Activated naive CD8-positive, alpha-beta T cell treated with anti-CD3 and anti-CD28 coated beads, Interleukin-2, amount 10 ng/mL, durations not matched to agents 7 days and 5 days (primary cell): ENCODE results near the gene PLK3. TPM values are rescaled to one million over a fixed set of nuclear protein-coding genes. Genes with fewer than 3 reads are reported as not detected.

Experiments
- ATAC-seq: fragments of 150-1000 bp; cut with Tn5 transposase; one replicate; pipeline ENCODE4 v1.10.0; 2021; ENCODE audit warnings: low read depth, moderate library complexity
- POLR2A ChIA-PET: fragments of 350-600 bp; sonication (Branson Sonifier 250); formaldehyde crosslinking; loops from one replicate; lab custom pipeline; 2021; ENCODE audit warnings: antibody characterized with exemption; lab: Charles Lee
- DNase-seq: peaks from one replicate; pipeline ENCODE4 v3.0.0; 2021
- H3K27ac Mint-ChIP-seq: one replicate; pipeline ENCODE4 v1.8.0; 2022; ENCODE audit warnings: mild to moderate bottlenecking, mixed read lengths
- H3K27me3 Mint-ChIP-seq: one replicate; pipeline ENCODE4 v1.8.0; 2022; ENCODE audit warnings: mild to moderate bottlenecking, moderate library complexity, mixed read lengths
- H3K36me3 Mint-ChIP-seq: one replicate; pipeline ENCODE4 v1.8.0; 2021; ENCODE audit warnings: mild to moderate bottlenecking, mixed read lengths
- H3K4me1 Mint-ChIP-seq: one replicate; pipeline ENCODE4 v1.8.0; 2021; ENCODE audit warnings: mixed read lengths
- H3K4me3 Mint-ChIP-seq: one replicate; pipeline ENCODE4 v1.8.0; 2022; ENCODE audit warnings: mild to moderate bottlenecking, moderate library complexity, mixed read lengths
- H3K9me3 Mint-ChIP-seq: one replicate; pipeline ENCODE4 v1.8.0; 2021; ENCODE audit warnings: mixed read lengths
- total RNA-seq, 2 experiments: library from RNA; stranded (reverse); gene quantifications; one replicate each; pipeline ENCODE4 v1.2.3, GENCODE V29; 2021

The PLK3 gene
- total RNA-seq, 2 experiments from 2014 or later: 68.8 to 70.7 TPM

DNA sequence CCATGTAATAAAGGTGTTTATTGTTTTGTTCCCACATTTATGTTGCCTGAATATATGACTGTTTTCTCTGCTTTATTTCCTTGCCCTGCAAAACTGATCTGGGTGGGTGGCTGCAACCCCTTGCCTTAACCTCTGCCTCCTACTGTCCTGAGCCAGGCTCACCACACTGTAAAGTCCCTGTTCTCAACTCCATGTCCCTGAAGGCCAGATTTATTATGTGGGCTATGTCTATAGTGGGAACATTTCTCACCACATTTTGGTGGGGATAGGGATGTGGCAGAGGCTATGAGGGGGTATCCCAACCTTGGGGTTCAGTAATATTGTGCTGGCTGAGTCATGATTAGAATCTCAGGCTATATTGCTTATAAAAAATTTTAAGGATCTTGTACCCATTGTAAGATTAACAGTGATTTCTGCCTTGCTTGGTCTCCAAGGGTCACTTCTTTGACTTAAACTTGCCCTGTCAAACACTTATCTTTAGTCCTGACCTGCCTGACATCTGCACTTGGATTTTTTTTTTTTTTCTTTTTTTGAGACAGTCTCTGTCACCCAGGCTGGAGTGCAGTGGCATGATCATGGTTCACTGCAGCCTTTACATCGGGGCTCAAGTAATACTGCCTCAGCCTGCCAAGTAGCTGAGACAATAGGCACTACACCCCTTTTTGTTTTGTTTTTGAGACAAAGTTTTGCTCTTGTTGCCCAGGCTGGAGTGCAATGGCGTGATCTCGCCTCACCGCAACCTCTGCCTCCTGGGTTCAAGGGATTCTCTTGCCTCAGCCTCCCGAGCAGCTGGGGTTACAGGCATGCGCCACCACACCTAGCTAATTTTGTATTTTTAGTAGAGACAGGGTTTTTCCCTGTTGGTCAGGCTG lies 21.2 kb upstream of the PLK3 start:
- Mint-ChIP-seq H3K9me3 (no peaks in the 10 kb centered on the region), H3K4me3 (peak overlapping the region; percentile 45), H3K36me3 (peaks cover 45% of the 10 kb centered on the region), H3K27me3 (no peaks in the 10 kb centered on the region), H3K27ac (peak overlapping the region; percentile 64), H3K4me1 (peaks cover 31% of the 10 kb centered on the region)
- POLR2A ChIA-PET: interaction anchor here (0.8 to 4.2 kb wide), 6 partner anchors 21 to 57 kb away, joined by 3 to 28 read pairs (median 6); partner anchors contain the start of gene PLK3
- no peak for ATAC-seq
- DNase-seq: no peak

DNA sequence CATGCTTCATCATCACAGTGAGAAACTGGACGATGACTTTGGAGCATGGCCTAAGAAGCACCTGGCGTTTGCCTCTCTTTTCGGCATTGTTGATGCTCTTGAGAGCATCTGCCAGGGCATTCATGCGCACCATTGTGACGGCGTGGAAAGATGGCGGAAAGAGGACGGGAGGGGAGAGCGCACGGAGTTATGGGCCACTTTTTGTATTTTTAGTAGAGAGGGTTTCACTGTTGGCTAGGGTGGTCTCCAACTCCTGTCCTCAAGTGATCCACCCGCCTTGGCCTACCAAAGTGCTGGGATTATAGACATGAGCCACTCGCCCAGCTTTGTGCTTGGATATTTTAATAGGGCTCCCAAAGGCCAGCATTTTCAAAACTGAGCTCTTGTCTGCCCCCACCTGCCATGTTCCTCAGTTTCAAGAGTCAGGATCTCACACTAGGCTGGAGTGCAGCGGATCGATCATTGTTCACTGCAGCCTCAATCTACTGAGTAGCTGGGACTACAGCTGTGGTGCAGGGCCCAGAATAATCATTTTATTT lies 19.5 kb upstream of the PLK3 start:
- ATAC-seq: no peak
- no peak overlapping the region for H3K27ac Mint-ChIP-seq

DNA sequence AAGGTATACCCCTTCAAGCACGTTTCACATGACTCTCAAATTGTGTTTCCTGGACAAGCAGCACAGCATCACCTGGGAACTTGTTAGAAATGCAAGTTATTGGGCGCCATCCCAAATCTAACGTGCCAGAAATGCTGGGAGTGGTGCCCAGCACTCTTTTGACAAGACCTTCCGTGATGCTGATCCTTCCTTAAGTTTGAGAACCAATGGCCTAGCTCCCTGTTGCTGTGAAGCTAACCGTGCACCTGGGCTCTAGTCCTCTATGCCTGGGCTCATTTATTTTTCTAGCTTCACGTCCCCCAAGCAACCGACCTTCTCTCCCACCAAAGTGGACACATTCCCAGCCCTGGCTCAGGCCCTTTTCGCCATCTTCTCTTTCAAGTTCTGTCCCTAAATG lies 16.5 kb upstream of the PLK3 start:
- POLR2A ChIA-PET: interaction anchor here (0.7 to 8.4 kb wide), 10 partner anchors 8 to 520 kb away, joined by 3 to 93 read pairs (median 24); partner anchors contain the start of genes BTBD19, DYNLT4, HECTD3 and PLK3
- Mint-ChIP-seq H3K4me1 (peaks cover 29% of the 10 kb centered on the region), H3K27ac (peak overlapping the region; percentile 83), H3K9me3 (no peaks in the 10 kb centered on the region), H3K36me3 (peaks cover 18% of the 10 kb centered on the region), H3K27me3 (no peaks in the 10 kb centered on the region), H3K4me3 (peak overlapping the region; percentile 71)
- DNase-seq: no peak
- no peak for ATAC-seq

More for the DNA sequence above, 19.5 kb upstream of the PLK3 start:
- no peak for DNase-seq
- peaks cover 38% of the 10 kb centered on the region for H3K4me1 Mint-ChIP-seq
- peaks cover 42% of the 10 kb centered on the region for H3K36me3 Mint-ChIP-seq
- no peaks in the 10 kb centered on the region for H3K27me3 Mint-ChIP-seq
- no peak overlapping the region for H3K4me3 Mint-ChIP-seq
- no peaks in the 10 kb centered on the region for H3K9me3 Mint-ChIP-seq
- POLR2A ChIA-PET: interaction anchor here (0.7 to 1.7 kb wide), 6 partner anchors 19 to 59 kb away, joined by 3 to 9 read pairs (median 4); partner anchors contain the start of genes PLK3 and RNU5D-1

GRCh38 chr1:44784094-44785028 lies 15.8 kb upstream of the PLK3 start:
- H3K9me3 Mint-ChIP-seq: no peaks in the 10 kb centered on the region
- ATAC-seq (peak; percentile 51), DNase-seq (peak; percentile 73)
- peaks cover 15% of the 10 kb centered on the region for H3K36me3 Mint-ChIP-seq
- H3K27me3 Mint-ChIP-seq: no peaks in the 10 kb centered on the region
- POLR2A ChIA-PET: interaction anchor here (0.7 to 8.4 kb wide), 11 partner anchors 9 to 707 kb away, joined by 3 to 93 read pairs (median 23); partner anchors contain the start of genes BTBD19, DYNLT4, HECTD3 and PLK3
- peaks cover 26% of the 10 kb centered on the region for H3K4me1 Mint-ChIP-seq
- peak overlapping the region; percentile 83 for H3K27ac Mint-ChIP-seq
- peak overlapping the region; percentile 71 for H3K4me3 Mint-ChIP-seq

DNA sequence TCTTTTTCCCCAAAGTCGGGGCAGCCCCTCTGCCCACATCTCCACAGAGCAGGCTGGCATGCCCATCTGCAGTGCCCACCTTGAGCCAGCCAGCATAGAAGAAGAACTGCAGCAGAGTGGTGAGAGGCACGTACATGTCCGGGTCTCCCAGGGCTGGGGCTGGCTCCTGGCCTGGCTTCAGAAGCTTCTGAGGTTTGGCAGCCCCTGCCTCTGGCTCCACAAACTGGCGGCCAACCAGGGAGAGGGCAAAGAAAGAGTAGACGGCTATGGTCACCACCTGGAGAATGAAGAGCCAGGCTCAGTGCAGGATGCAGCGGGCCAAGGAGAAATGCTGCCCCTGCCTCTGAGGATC lies 15.2 kb upstream of the PLK3 start:
- POLR2A ChIA-PET: interaction anchor here (0.7 to 8.4 kb wide), 12 partner anchors 9 to 706 kb away, joined by 3 to 93 read pairs (median 22); partner anchors contain the start of genes BTBD19, DYNLT4, HECTD3 and PLK3
- DNase-seq: no peak
- H3K4me3 Mint-ChIP-seq: peak overlapping the region; percentile 66
- peaks cover 26% of the 10 kb centered on the region for H3K4me1 Mint-ChIP-seq
- H3K9me3 Mint-ChIP-seq: no peaks in the 10 kb centered on the region
- H3K36me3 Mint-ChIP-seq: peaks cover 13% of the 10 kb centered on the region
- no peak for ATAC-seq
- peak overlapping the region; percentile 71 for H3K27ac Mint-ChIP-seq
- H3K27me3 Mint-ChIP-seq: no peaks in the 10 kb centered on the region

DNA sequence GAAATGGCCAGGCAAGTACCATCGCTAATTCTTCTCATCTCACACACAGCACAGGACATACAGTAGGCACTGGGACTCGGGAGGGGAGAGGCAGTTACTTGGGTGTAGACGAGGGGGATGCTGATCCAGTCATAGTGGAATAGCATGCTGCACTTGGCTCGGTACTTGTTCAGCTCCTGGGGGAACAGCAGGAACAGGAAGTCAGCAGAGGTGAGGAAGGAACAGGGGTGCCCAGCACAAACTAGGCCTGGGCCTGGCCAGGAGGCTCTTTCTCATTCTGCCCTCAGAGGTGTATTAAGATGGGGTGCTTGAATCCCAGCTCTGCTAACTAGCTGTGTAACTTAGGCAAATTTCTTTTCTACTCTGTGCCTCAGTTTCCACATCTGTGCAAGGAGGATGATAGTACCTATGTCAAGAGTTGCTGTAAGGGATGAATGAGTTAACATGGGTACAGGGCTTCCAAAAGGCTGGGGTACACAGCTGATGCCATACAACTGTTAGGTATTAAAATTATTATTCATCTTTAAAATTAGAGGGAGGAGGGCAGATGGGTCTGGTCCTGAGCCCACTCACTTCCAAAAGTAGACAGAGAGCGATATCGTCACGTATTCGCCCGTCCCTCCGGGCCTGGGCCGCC lies 14.6 kb upstream of the PLK3 start:
- H3K4me3 Mint-ChIP-seq: peak overlapping the region; percentile 66
- peak; percentile 34 for DNase-seq
- ATAC-seq: no peak
- peaks cover 26% of the 10 kb centered on the region for H3K4me1 Mint-ChIP-seq
- peaks cover 7% of the 10 kb centered on the region for H3K36me3 Mint-ChIP-seq
- H3K9me3 Mint-ChIP-seq: no peaks in the 10 kb centered on the region
- H3K27me3 Mint-ChIP-seq: no peaks in the 10 kb centered on the region
- POLR2A ChIA-PET: interaction anchor here (0.7 to 8.4 kb wide), 10 partner anchors 10 to 226 kb away, joined by 3 to 93 read pairs (median 24); partner anchors contain the start of genes BTBD19, DYNLT4, HECTD3 and PLK3
- H3K27ac Mint-ChIP-seq: peak overlapping the region; percentile 71

DNA sequence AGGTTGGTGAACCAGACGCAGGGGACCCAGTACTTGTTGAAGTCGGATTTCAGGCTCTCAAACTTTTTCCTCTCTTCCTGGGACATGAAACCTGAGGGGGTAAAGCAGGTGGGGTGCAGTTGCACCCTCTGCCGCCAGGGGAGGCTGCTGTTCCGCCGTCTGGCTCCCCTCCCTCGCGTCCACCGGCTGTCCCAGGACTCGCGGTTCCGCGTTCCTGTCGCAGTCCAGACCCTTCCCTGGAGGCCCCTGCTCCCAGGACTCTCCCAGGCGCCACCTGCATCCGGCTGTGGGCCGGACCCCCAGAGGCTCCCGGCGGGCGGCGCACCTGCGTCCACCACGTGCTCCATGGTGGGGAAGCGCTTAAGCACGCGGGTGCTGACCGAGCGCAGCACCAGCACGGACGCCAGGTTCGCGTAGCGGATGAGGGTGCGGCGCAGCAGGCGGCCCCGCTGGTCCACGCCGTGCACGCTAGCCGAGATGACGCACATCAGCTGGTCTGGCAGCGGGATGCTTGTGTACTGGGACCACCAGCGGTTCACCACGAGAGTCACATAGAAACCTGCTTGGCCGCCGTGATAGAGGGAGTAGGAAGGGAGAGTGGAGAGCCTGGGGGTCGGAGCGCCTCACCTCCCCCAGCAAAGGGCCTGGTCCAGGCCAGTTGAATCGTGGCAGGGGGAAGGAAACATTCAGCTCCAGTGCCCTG lies 13.9 kb upstream of the PLK3 start:
- Mint-ChIP-seq H3K36me3 (peaks cover 5% of the 10 kb centered on the region), H3K27me3 (no peaks in the 10 kb centered on the region), H3K27ac (peak overlapping the region; percentile 71), H3K9me3 (no peaks in the 10 kb centered on the region), H3K4me1 (peaks cover 26% of the 10 kb centered on the region), H3K4me3 (peak overlapping the region; percentile 66)
- POLR2A ChIA-PET: interaction anchor here (1.0 to 8.4 kb wide), 8 partner anchors 11 to 554 kb away, joined by 3 to 93 read pairs (median 34); partner anchors contain the start of genes BTBD19, DYNLT4, HECTD3 and MUTYH
- ATAC-seq: peak; percentile 69
- peak; percentile 87 for DNase-seq

- ATAC-seq: no peak
- POLR2A ChIA-PET: interaction anchor here (1.0 to 8.4 kb wide), 8 partner anchors 10 to 553 kb away, joined by 3 to 93 read pairs (median 34); partner anchors contain the start of genes BTBD19, DYNLT4, HECTD3 and MUTYH
- peaks cover 4% of the 10 kb centered on the region for H3K36me3 Mint-ChIP-seq
- H3K27ac Mint-ChIP-seq: peak overlapping the region; percentile 71
- no peaks in the 10 kb centered on the region for H3K9me3 Mint-ChIP-seq
- DNase-seq: no peak
- H3K4me1 Mint-ChIP-seq: peaks cover 26% of the 10 kb centered on the region
- peak overlapping the region; percentile 66 for H3K4me3 Mint-ChIP-seq
- H3K27me3 Mint-ChIP-seq: no peaks in the 10 kb centered on the region
These were observed 13.2 kb upstream of the PLK3 start for GRCh38 chr1:44786841-44787426.

DNA sequence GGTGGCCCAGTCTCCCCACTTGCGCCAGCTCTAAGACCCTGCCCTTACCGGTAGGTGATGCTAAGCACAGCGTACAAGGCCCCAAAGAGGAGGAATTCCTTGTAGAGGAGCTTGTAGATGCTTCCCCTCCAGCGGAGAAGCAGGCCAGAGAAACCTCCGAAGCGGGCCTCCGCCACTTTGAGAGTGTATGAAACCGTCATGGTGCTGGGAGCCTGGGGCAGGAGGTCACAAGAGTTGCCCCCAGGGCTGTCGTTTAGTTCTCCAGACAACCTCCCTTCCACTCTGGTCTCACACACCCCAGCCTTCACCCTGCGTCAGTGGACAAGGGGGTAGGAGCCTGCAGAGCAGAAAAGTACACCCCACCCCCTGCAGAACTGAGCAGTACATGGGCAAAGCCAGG lies 12.7 kb upstream of the PLK3 start:
- no peak overlapping the region for H3K27ac Mint-ChIP-seq
- H3K4me1 Mint-ChIP-seq: peaks cover 26% of the 10 kb centered on the region
- no peak overlapping the region for H3K4me3 Mint-ChIP-seq
- DNase-seq: no peak
- H3K36me3 Mint-ChIP-seq: peaks cover 4% of the 10 kb centered on the region
- H3K9me3 Mint-ChIP-seq: no peaks in the 10 kb centered on the region
- POLR2A ChIA-PET: interaction anchor here (0.9 to 8.4 kb wide), 7 partner anchors 9 to 66 kb away, joined by 4 to 93 read pairs (median 9); partner anchors contain the start of genes PLK3, RNU5D-1 and RPS8
- no peaks in the 10 kb centered on the region for H3K27me3 Mint-ChIP-seq
- ATAC-seq: no peak

GRCh38 chr1:44788120-44788860 lies 11.9 kb upstream of the PLK3 start, which contains the start of gene BEST4:
BEST4 (minus strand) TSS chr1:44788170; CDS start chr1:44787705, 465 bp downstream.
- POLR2A ChIA-PET: interaction anchor here (0.9 to 8.4 kb wide), 6 partner anchors 12 to 67 kb away, joined by 4 to 93 read pairs (median 34); partner anchors contain the start of genes PLK3, RNU5D-1 and RPS8
- H3K9me3 Mint-ChIP-seq: no peaks in the 10 kb centered on the region
- peaks cover 25% of the 10 kb centered on the region for H3K4me1 Mint-ChIP-seq
- H3K4me3 Mint-ChIP-seq: no peak within 1 kb of the TSS
- no peak within 1 kb of the TSS for H3K27ac Mint-ChIP-seq
- H3K36me3 Mint-ChIP-seq: peaks cover under 1% of the 10 kb centered on the region
- DNase-seq (no peak), ATAC-seq (no peak)
- no peaks in the 10 kb centered on the region for H3K27me3 Mint-ChIP-seq
